HG03060 (cell line): ENCODE data around the gene EIF2B5.
A peak's percentile ranks its signal among the peaks of the same experiment; 100 is the strongest.
"Not testable (repeated sequence)": the region's sequence is repeated elsewhere in the genome, so short reads cannot be mapped to it uniquely, and the experiment has no call there.

Source experiments
- ATAC-seq: cut with Tn5 transposase; IDR thresholded peaks from one replicate; pipeline ENCODE4 v1.9.1; 2021; ENCODE audit warnings: low read depth, moderate number of reproducible peaks; ENCODE audit not compliant: unreplicated experiment

The EIF2B5 gene

DNA sequence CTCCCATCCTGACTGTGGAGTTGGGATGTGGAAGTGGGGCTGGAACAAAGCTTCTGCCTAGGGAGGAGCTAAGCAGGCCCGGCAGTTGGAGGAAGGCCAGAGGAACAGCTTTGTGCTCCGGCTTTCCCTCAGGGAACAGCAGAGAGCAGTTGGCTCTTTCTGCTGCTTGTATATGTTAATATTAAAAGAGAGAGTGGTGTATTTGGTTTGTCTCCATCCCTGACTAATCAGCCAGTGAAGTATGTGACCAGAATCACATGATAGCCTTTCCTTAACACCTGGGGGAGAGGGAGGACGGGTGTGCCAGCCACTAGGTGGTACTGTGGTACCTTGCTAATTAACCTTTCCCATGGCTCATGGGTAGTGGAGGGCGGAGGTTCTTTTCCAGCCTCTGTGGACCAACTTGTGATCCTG, 10.0 kb downstream of the EIF2B5 start:
- ATAC-seq, result no peak

DNA sequence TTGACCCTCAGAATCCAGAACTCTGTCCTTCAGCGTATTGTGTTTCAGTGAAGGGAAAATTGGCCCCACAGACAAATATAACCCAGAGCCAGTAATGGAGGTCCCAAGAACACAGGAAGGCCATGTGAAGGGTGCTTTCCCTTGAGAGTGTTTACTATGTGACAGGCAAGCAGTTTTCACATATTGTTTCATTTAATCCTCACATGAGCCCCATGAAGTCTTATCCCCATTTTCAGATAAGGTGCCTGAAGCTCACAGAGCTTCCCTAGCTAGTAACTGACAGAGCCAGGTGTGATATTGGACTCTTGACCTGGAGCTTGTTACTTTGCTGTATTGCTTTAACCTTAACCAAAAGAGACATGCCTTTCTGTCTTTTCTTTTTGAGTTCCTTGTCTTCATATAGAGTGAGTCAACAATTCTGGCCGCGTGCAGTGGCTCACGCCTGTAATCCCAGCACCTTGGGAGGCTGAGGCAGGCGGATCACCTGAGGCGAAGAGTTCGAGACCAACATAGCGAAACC, 10.7 kb downstream of the EIF2B5 start:
- ATAC-seq, result no peak

DNA sequence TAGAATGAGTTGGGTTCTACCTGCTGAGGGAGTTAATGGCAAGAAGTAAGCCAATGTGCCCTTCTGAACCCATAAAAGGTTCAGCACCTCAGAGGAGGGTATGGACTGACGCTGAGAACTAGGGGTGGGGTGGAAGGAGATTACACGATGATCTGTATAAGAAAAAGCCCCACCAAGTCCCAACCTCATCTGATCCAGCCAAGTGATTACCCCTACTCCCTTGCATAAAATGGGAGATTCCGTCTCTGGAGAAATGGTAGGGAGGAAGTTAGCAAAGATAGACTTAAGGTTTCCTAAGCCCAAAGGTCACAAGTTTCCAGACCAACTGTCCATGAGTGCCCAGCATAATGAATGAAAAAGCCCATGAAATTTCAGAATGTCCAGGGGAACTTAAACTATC, 12.9 kb downstream of the EIF2B5 start:
- ATAC-seq, result no peak

DNA sequence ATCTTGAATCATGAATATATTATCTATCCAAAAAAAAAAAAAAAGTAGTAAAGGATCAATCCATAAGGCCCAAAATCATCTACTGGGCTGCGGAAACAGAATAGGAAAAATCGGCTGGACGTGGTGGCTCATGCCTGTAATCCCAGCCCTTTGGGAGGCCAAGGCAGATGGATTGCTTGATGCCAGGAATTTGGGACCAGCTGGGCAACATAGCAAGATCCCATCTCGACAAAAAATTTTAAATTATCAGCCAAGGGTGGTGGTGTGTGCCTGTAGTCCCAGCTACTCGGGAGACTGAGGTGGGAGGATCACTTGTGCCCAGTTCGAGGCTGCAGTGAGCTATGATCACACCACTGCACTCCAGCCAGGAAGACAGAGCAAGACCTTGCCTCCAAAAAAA, 14.0 kb downstream of the EIF2B5 start:
- no peak for ATAC-seq

DNA sequence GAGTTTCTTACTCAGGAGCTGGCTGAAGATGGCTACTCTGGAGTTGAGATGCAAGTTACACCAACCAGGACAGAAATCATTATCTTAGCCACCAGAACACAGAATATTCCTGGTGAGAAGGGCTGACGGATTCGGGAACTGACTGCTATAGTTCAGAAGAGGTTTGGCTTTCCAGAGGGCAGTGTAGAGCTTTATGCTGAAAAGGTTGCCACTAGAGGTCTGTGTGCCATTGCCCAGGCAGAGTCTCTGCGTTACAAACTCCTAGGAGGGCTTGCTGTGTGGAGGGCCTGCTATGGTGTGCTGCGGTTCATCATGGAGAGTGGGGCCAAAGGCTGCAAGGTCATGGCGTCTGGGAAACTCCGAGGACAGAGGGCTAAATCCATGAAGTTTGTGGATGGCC, 14.6 kb downstream of the EIF2B5 start:
- not testable (repeated sequence) for ATAC-seq

DNA sequence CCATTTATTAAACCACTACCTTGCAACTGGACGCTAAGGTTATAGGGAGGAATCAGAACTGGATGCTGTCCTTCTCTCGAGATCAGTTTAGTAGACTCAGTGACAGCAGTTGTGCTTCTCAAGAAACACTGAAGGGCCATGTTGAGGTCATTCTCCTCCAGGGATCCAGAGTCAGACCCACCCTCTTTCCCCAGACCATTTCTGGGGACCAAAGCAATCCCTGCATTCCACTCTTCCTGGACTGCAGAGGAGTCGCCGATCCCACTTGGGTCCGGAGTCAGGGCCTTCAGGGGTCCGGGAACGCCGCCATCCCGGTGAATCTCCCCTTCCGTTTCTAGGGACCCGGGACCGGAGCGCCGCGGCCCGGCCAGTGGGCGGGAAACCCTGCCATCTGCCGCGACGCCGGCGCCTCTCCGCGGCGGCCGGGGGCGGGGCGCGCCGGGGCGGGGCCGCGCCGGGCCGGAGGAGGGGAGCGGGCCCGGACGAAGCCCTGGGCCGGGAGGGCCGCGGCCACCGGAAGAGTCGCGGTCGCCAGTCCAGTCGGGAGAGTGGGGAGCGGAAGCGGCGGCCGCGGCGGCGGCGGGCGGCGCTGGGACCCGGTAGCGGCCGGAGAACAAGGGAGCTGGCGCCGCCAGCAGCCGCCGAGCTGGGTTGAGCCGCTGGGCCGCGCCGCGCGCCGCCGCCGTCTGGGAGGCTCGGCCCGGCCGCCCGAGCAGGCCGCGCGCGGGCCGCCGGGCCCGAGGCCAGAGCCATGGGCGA, 19.9 kb downstream of the EIF2B5 start, which contains the start of gene DVL3:
DVL3 (plus strand) TSS at position 493 of the 759 bp plus-strand sequence; CDS start at position 752, 259 bp downstream.
- ATAC-seq, result no peak

DNA sequence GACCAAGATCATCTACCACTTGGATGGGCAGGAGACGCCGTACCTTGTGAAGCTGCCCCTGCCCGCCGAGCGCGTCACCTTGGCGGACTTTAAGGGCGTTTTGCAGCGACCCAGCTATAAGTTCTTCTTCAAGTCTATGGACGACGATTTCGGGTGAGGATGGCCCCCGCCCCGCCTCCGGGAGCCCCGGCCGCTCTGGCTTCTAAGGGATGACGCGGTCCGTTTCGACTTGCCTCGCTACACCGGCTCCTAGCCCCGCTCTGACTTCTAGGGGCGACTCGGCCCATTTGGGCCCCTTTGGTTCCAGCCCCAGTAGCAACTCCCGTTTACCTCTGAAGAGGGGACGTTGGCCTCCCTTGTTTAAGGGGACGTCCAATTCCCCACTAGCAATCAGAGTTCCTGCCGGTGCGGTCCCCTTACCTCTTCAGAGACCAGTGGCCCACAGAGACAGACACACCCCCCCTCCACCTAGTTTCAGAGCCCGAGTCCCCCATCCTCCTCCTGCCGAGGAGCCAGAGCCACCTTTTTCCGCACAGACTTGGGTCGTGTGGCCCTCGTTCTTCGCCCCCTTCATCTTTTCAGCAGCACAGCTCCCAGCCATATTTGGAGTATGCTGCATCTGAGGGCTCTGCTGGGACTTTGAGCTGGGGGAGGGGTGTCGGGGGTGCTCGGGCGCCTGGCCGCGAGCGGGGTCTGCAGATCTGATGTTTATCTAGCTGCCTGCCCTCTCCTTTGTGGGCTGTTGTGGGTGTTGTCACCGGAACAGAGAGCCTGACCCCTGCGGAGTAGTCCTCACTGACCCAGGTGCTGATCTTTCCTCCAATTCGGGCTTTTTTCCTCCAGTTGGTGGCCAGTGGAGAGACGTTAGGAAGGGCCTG, 20.7 kb downstream of the EIF2B5 start:
- no peak for ATAC-seq

DNA sequence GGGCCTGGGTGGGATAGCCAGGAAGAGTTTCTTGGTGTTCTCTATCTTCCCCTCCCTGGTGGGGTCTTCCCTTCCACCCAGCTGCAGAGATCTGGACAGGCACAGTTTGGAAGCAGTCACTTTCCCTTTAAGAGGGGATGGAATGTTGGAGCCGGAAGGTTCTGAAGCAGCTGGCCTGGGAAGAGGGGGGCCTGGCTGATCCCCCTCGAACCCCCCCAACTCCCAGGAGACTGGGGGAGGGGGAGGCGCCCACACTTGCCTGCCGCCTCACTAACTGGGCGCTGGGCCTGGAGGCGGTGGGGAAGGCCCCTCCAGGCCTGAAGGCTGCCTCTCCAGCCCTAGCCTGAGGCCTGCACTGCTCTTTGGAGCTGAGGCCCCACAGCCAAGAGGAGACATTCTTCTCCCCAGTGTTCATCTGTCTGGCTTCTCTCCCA, 21.4 kb downstream of the EIF2B5 start:
- no peak for ATAC-seq

DNA sequence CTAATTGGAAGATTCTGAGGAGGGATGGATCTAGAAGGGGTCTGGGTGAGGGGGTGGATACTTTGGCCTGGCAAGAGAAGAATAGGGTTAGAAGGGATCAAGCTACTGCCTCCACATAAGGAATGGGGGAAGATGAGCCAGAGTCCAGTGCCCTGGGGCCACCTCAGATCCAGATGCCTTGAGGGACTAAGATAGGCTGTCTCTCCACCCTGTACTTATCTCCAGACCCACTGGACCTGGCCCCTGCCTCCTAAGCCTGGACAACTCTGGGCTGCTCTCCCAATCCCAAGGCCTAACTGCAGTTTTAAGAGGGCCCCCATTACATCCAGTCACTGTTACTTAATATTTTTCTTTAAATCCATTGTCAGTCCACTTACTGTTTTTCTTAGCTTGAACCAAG, 22.0 kb downstream of the EIF2B5 start:
- no peak for ATAC-seq

DNA sequence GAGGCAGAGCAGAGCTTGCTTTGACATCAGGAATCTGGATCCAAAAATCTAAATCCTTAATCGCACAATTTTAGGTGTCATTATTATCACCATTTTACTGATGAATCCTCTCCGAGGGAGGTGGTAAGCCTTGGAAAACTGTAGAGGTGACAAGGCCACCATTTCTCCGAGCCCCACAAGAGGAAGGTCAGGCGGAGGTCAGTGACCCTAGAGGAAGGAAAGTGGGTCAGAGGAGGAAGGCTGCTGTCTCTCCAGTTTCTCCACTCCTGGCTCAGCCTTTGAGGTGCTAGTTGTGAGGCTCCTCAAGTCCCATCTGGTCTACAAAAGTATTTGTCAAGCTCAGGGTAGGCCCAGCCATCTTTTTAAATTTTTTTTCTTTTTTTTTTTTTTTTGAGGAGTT, 23.2 kb downstream of the EIF2B5 start:
- ATAC-seq, result no peak

DNA sequence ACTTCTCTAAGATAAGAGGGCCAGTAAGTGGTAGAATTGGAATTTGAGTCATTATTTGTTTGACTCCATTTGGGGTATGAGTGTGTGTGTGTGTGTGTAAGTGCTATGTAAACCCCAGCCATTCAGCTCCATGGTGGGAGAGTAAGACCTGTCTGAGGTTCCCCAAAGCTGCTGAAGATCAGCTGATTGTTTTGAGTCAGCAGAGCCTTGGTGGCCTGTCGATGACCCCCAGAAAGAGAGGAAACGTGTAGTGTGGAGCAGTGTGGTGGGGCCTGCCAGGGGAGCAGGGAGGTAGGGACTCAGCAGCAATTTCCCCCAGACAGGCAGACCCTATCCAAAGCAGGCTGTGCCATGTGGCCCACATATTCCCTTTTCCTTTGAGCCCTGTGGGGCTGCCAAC, 25.3 kb downstream of the EIF2B5 start:
- peak; percentile 35 for ATAC-seq

DNA sequence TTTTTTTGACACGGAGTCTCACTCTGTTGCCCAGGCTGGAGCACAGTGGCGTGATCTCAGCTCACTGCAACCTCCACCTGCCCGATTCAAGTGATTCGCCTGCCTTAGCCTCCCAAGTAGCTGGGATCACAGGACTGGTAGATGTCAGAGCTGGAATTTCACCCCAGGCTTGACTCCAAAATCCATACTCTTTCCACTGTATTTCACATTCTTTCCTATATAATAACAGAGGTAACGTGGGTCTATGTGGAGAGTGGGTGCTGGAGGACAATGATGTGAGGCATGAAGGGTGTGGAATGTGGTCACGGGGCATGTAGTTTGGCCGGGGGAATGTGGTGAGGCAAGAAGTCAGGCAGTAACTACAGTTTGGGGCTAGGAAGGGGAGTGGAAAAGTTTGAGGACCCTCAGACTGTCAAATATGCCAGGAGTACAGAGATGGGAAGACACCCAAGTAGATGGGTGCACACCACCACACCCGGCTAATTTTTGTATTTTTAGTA, 27.5 kb downstream of the EIF2B5 start:
- ATAC-seq, result not testable (repeated sequence)

DNA sequence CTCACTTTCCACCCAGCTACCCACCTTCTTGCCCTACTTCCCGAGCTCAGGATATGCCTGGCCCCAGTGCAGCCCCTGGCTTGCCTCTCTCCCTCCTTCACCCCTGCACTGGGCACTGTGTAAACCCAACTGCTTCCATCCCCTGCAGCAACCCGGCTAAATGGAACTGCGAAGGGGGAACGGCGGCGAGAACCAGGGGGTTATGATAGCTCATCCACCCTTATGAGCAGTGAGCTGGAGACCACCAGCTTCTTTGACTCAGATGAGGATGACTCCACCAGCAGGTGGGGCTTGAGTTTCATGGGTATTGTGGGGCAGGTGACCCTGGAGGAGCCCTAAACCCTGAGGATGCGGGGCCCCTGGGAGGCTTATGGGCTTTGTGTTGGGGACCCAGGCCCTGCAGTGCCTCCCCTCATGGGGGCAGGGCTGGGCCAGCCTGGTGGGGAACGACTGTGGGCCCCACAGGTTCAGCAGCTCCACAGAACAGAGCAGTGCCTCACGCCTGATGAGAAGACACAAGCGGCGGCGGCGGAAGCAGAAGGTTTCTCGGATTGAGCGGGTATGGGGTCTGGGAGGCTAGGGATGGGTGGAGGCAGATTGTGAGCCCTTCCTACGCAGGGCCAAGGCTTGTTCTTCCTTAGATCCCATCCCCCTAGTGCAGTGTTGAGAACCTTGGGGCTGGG, 29.6 kb downstream of the EIF2B5 start:
- no peak for ATAC-seq

DNA sequence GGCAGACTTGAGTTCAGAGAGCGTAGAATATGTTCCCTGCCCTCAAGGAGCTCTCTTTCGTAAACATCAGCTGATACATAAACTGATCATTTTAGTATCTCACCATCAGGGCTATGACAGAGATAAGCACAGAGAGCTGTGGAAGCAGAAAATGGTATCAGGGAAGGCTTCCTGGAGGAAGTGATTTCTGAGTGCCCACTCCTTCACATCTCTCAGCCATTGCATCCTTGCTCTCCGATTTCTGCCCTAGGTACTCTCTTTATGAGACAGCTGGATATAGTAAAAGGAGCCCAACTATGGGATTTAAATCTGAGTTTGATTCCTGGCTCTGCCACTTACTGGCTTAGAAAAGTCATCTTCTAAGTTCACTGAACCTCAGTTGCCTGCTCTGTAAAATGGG, 30.4 kb downstream of the EIF2B5 start:
- ATAC-seq, result no peak

DNA sequence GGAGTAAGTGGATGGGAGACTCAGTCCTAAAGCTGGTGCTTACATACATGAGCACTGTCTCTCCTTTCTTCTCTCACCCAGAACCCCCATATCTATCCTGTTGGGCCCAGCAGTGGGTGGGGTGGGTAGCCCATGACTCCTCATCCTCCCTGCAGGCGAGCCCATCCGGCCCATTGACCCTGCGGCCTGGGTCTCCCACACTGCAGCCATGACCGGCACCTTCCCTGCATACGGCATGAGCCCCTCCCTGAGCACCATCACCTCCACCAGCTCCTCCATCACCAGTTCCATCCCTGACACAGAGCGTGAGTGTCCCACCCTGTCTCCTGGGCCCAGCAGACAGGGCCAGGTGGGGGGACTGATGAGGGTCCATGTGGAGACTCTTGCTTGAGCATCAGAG, 31.5 kb downstream of the EIF2B5 start:
- no peak for ATAC-seq

DNA sequence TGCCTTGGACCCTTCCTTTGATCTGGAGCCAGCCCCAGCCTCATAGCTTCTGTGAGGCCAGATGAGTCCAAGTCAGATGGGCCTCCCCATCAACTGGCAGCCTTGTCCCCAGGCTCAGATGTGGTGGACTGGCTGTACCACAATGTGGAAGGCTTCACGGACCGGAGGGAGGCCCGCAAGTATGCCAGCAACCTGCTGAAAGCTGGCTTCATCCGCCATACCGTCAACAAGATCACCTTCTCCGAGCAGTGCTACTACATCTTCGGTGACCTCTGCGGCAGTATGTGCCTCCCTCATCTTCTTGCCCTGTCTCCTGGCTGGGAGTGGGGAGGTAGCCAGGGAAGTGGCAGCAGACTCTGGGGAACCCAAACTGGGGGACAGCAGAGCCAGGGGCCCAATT, 32.6 kb downstream of the EIF2B5 start:
- ATAC-seq, result no peak

DNA sequence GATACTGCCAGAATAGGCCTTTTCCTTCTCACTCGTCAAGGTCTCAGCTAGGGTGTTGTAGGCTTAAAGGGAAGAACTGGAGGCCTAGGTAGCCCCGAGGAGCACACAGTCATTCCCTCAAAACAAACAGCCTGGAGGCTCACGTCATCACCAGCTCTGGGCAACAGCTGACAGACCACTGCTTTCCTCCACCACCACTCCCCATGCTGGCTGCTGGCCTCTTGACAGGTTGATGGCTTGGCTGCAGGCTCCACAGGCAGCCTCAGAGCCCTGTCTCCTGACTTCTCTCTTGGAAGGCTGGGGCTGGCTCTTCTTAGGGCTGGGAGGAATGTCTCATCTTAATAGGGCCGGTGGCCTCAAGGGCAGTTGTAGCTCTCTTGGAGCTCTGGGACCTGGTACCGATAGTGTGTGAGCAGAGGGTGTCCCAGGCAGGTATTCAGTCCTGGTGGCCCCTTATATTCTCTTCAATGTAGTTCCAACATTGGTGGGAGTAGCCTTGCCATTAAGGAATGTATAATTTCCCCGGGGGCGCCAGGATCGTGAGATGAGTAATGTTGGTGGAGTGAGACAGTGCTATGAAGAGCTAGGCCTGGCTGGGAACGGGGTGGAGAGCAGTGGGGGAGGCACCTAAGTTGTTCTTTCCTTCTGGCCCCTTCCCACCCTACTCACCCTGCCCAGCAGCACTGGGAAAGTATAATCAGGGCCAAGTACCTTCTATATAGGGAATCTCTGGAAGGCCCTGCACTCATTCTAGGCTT, 33.4 kb downstream of the EIF2B5 start:
- no peak for ATAC-seq

DNA sequence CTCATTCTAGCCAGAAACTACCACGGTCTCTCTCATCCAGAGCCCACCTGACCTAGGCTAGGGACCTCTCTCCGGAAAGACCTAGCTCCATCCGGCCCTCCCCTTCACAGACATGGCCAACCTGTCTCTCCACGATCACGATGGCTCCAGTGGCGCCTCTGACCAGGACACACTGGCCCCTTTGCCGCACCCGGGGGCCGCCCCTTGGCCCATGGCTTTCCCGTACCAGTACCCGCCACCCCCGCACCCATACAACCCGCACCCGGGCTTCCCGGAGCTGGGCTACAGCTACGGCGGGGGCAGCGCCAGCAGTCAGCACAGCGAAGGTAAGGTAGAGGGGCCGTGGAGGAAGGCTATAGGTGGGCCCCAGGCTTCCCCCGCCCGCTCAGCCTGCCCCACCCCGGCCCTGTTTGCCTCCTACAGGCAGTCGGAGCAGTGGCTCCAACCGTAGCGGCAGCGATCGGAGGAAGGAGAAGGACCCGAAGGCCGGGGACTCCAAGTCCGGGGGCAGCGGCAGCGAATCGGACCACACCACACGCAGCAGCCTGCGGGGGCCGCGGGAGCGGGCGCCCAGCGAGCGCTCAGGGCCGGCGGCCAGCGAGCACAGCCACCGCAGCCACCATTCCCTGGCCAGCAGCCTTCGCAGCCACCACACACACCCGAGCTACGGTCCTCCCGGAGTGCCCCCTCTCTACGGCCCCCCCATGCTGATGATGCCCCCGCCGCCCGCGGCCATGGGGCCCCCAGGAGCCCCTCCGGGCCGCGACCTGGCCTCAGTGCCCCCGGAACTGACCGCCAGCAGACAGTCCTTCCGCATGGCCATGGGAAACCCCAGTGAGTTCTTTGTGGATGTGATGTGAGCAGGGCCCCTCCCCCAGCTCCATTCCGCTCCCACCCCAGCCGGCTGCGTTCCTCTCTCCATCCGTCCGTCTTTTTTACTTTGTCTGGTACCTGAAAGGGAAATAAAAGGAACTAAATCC, 35.0 kb downstream of the EIF2B5 start:
- no peak for ATAC-seq

DNA sequence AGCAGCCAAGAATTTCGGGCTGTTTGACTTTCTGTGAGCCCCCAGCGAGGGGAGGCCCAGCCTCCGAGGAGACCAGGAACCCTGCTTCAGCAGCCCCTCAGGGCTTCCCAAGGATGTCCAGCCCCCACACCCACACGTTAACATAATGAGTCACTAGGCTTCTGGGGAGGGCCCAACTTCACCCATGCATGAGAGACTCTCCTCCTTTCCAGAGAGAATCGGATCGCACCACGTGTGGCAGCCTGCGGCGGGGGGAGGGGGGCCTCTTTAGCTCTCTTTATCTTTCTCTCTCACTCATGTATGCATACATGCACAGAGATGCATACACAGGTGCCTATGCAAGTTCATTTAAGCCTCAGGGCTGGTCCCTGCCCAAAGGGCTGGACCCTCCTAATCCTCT, 36.4 kb downstream of the EIF2B5 start:
- ATAC-seq, result no peak
